Ramos (cell line): ENCODE data around the gene ERC1.

Experiments
- in situ Hi-C: fragments of 300-500 bp; cut with MboI; formaldehyde crosslinking; loops from one replicate; pipeline ENCODE4 v1.14.3; 2022; ENCODE audit warnings: low sequenced_read_pairs; ENCODE audit not compliant: unreplicated experiment

Gene ERC1

GRCh38 chr12:1365703-1366102 lies 374.7 kb downstream of the ERC1 start:
- in situ Hi-C loops = no loop called here

DNA sequence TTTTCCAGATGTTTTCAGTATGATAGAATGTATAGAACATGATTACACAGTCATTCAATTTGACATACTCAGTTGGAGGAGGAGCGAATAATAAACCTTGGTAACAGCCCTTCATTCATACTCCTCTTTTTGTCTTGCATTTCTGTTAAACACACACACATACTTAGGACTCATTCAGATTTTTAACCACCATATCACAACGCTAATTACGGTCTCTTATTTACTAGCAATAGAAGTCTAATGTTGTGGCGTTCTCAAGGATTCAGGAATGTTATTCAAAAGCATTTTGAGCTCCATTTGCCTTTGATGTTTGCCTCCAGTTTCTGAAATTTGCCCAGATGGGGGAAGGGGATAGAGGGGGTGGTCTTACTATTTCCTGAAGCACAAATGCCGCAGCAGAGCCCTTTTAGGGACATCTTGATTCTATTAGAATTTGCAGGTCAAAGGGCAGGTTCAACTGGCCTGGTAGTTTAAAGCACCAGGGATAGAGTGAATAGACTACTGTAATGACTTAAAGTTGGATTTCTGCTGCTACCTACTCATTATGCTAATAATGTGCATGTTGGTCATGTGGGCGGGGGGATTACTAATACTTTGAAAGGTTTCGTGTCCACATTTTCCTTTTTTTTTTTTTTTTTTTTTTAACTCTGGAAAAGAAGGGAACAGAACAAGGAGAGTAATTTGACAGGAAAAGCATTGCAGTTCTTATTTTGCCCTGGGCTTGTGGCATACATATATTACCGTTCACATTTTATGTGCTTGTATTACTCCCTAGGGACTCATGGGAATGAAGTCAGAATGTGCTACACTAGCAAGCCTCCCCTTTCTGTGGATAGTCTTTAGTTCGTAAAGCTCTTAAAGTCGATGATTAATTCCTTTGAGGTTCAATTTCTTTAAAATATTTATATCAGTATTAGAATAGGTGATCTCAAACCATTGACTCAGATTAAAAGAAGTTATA lies 376.6 kb downstream of the ERC1 start:
- in situ Hi-C loops = no loop called here

GRCh38 chr12:1369460-1369859 lies 378.4 kb downstream of the ERC1 start:
- in situ Hi-C loops = no loop called here

DNA sequence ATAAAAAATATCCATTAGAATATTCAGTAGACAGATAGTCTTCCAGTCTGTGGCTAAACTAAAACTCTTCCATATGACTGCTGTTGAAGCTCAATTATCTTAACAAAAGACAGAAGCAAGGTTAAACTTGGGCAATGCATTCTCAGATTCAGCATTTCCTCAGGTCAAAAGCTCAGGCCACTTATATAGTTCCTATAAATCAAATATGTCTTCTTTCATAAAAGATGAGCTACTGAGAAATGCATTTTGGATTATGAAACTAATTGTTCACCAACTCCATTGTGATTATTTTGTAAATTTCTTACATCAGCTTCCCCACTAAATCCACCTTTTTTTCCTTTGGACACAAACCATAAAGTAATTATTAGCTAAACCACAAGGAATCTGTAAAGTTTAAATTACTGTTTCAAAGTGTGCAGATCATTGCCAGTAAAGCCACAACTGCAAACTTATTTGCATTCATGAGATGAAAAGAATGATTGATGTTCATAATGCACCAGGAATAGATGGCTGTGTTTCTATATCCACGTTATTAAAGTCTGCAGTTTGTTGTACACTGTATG lies 379.0 kb downstream of the ERC1 start:
- in situ Hi-C loops = no loop called here

DNA sequence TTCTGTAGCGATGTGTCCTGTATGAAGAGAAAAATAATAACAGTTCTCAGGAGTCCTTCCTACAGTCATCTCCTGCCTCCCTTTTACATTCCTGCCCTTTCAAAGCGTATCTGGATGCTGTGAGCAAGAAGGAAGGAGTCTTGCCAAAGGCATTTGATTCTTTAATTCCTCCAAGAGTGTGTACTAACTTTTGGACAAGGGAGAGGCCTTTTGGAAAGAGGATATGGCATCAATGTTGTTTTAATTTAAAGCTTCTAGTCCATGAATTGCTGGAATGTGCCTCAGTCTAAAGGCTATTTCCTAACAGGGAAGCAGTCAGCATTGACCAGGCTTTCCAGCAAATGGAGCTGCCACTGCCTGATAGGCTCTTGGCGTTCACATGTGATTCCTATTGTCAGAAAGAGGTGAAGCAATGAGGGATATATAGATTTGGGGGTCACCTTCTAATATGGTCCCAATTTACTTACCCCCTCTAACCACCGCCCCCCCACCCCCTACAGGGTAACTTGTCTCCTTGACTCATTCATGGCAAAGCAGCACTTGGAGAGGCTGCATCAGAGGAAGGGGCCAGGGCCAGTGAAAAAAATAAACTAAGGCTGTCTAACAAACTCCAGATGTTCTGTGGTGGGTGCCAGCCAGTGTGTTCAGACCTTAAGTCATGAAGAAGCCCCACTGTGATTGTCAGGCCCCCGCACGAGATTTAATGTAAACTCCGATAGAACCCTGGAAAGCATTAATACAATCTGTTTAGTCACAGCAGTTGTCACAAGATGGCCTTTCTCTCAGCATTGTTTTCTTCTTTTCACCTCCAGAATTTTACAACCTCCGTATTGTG lies 383.1 kb downstream of the ERC1 start:
- in situ Hi-C loops = no loop called here

DNA sequence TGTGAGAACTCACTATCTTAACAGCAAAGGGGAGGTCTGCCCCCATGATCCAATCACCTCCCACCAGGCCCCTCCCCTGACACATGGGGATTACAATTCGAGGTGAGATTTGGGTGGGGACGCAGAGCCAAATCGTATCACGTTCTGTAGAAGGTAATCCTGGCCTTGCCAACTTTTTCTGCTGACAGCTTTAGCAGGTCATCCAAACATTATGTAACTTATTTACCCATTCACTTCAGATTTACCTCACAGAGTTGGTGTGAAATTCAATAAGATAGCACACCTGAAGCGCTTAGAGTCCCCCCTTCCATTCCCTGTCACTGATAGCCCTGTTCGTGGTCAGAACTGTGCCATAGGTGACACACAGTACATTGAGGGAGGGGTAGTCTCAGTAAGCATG lies 384.3 kb downstream of the ERC1 start:
- in situ Hi-C loops = no loop called here

GRCh38 chr12:1377117-1377516 lies 386.1 kb downstream of the ERC1 start:
- in situ Hi-C loops = no loop called here

DNA sequence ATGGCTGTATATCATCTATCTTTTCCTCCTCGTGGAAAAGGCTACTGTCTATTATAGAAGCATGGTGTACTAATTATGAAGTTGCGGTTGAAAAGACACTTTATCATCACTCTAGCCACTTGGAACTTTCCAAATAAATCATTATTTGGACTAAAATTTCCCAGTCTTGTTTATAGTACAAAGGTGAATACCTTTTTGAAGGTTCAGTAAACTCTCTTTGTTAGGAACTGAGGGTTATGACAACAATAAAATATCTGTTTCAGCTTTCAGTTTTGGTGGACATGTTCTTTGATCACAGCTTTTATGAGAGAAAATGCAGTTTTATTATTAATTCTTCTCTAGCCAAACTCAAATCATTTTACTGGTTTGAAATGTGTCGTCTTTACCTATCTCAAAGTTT lies 386.7 kb downstream of the ERC1 start:
- in situ Hi-C loops = no loop called here

DNA sequence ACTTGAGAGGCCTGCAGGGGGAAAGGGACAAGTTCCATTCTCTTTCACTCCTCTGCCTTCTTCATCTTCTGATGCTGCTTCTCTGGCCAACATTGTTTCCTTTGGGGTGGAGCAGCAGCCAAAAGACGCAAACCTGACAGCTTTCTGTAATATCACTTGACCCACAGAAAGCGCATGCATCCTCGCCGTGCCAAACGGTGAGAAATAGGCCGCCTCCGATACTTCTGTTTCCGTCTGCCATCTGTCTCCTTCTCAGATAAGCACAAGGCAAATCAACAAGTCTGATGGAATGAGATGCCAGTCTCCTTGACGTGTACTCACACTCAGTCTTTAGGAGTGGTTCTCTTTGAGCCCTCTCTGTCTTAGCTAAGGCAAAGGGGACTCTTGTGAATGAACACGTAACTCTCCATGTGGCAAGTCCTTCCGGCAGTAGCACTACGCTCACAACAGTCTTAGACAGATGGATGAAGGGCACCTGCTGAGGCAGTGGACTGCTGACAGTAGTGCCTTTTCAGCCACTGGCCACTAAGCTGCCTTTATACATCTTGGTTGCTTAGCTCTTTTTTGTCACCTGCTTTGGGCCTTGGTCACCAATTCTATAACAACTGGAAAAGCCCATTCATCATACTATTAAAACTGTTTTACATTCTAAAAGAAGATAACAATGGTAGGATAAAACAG lies 389.3 kb downstream of the ERC1 start:
- in situ Hi-C loops = no loop called here

GRCh38 chr12:1382151-1382550 lies 391.1 kb downstream of the ERC1 start:
- in situ Hi-C loops = no loop called here

GRCh38 chr12:1382826-1383225 lies 391.8 kb downstream of the ERC1 start:
- in situ Hi-C loops = no loop called here

GRCh38 chr12:1383758-1384157 lies 392.7 kb downstream of the ERC1 start:
- in situ Hi-C loops = no loop called here

DNA sequence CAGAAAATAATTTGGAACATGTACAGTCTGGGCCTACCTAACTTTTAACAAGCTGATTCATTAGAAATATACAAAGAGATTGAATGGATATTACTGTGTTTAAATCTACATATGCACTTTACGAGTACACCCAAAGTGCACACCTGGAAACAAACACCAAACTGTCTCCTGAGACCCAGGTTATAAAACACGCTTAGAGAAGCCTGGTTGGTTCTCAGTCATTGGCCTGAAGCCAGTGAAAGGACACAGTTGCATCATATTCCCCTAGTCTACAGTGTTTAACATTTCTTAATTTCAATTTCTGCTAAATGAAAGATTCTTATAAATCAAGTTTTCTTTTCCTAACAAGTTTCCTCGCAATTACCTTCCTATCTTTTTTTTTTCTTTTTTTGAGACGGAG lies 393.9 kb downstream of the ERC1 start:
- in situ Hi-C loops = no loop called here

DNA sequence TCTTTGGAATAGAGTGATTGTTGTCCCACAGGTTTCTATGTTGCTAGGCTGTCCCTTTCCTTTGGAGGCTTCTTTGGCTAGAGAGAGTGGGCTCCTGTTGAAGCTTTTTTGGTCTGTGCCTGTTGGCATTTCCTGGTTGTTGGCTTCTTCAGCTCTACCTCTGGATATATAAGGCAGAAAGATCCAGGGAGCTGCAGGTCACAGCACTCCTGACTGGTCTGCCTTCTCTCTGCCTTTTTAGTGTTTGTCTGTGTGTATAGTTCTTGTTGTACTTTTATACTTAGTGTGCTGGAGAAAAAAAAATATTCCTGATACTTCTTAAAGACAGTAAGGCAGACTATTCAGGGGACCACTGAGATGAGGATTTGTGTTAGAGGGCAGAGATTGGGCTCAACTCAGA lies 400.7 kb downstream of the ERC1 start:
- in situ Hi-C loops = no loop called here

DNA sequence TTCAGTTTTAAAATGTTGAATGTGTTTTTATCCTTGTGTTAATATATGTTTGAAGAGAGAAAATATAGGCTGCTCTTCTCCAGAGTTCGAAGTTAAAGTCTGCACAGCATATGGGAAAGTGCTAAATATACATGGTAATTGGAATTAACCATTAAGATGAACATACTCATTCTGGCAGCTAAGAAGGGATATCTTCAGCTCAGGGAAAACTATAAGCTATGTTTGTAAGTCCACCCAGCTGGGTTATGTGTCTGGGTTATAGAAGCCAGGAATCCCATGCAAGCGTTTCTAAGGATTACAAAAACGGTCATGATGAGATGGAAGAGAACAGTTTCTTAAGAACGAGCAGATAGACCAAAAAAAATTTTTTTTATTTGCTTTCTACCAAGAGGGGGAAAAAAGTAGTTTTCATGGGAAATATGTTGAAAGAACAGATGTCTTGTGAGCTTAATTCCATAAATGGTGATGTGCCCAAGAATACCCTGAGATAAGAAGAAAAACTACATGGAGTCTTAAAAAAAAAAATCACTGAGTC lies 404.5 kb downstream of the ERC1 start:
- in situ Hi-C loops = no loop called here

- in situ Hi-C loops = no loop called here
Measured at GRCh38 chr12:1398673-1399072, 407.6 kb downstream of the ERC1 start.

GRCh38 chr12:1401891-1402290 lies 410.9 kb downstream of the ERC1 start:
- in situ Hi-C loops = no loop called here

GRCh38 chr12:1403417-1403816 lies 412.4 kb downstream of the ERC1 start:
- in situ Hi-C loops = no loop called here

- in situ Hi-C loops = no loop called here
Measured at GRCh38 chr12:1405619-1406018, 414.6 kb downstream of the ERC1 start.

DNA sequence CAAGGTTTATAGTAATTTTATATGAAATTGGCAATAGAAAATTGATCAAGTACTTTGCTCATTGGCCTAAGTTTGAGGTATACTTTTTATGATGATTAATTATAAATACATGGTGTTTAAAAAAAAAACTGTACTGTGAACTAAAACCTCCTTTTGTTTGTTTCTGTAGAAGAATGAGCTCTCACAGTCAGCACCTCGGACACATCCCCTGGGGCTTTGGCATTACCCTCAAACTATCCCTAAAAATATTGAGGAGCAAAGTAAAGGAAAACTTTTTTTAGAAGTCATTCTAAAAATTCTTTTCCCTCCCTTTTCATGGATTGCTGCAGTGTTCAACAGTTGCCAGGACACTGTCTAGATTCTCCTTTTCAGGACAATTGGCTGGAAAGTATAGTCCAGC lies 419.8 kb downstream of the ERC1 start:
- in situ Hi-C loops = no loop called here
